Right cardiac atrium (tissue), 5 donors: Measurements from ENCODE around the gene ELMO1. TPM values are rescaled to one million over a fixed set of nuclear protein-coding genes. Genes with fewer than 3 reads are reported as not detected.
A peak's percentile ranks its signal among the peaks of the same experiment; 100 is the strongest.

ENCODE experiments used
- ATAC-seq, 2 donors: fragments of 200-7000 bp; cut with Tn5 transposase; one replicate each; pipeline versions ENCODE4 v1.8.0 to v1.9.1; 2020; ENCODE audit warnings: moderate library complexity in 2 of 2, mild to moderate bottlenecking in 1 of 2
- DNase-seq, 3 donors: peaks; one replicate each; pipeline ENCODE4 v3.0.0-alpha.2; 2020
- H3K27ac ChIP-seq: one replicate; pipeline ENCODE4 v1.5.1; 2013; ENCODE audit warnings: mild to moderate bottlenecking, low read length, control low read depth, moderate library complexity
- H3K27me3 ChIP-seq: one replicate; pipeline ENCODE4 v1.6.1; 2013; ENCODE audit not compliant: control insufficient read depth, insufficient read depth
- H3K4me1 ChIP-seq: one replicate; pipeline ENCODE4 v1.6.1; 2013; ENCODE audit warnings: low read length; ENCODE audit not compliant: control insufficient read depth, insufficient read depth
- H3K4me3 ChIP-seq: one replicate; pipeline ENCODE4 v1.5.1; 2013; ENCODE audit warnings: low read length, control low read depth
- H3K9me3 ChIP-seq: one replicate; pipeline ENCODE4 v1.6.1; 2013; ENCODE audit warnings: low read length; ENCODE audit not compliant: control insufficient read depth
- WGBS: extraction: QIAGEN DNeasy Blood & Tissue Kit; methylation state at CpG from one replicate; pipeline ENCODE4 v1.1.7; 2013; 5-methylcytosine and 5-hydroxymethylcytosine counted together
- intact Hi-C, 4 donors: fragments of 100-400 bp; cut with DNase I; formaldehyde crosslinking; loops; one replicate each; pipeline versions ENCODE4 v1.11.0 to v1.14.0; 2022 to 2023
- polyA plus RNA-seq: library from polyadenylated mRNA; stranded (reverse); fragments of 200-250 nt; gene quantifications from one replicate; pipeline ENCODE4 v1.2.3, GENCODE V29; 2013
- total RNA-seq, 4 donors: library from RNA; stranded (reverse); fragmentation: NEBNext Ultra II Directional; extraction: Animal tissue kit (Norgen Biotek cat#: 25700); gene quantifications; one replicate each; pipeline ENCODE4 v1.2.1, GENCODE V29; 2021
- donor health status: healthy with polysubstance abuse.
- donor health status: DM: no; HTN: yes; CAD: no.
- donor health status: DM: no; HTN: no; CAD: no.
- donor health status: DM: no; HTN: yes; CAD: no; lungs with severe emphysema.
- donor health status: DM: yes; HTN: yes; CAD: no.

The ELMO1 gene
- total and polyA plus RNA-seq, 5 donors: 11.8 to 20.8 (median 18.8) TPM

GRCh38 chr7:37069336-37069735, 379.3 kb downstream of the ELMO1 start:
- WGBS: 96% methylated on average over 2 of the region's 2 CpGs
- no peaks in the 10 kb centered on the region for H3K27me3 ChIP-seq
- H3K9me3 ChIP-seq: no peaks in the 10 kb centered on the region
- DNase-seq: no peak
- intact Hi-C loops: no loop called here
- no peak overlapping the region for H3K4me3 ChIP-seq
- no peak for ATAC-seq
- H3K27ac ChIP-seq: no peak overlapping the region
- no peaks in the 10 kb centered on the region for H3K4me1 ChIP-seq

- ATAC-seq: no peak
- intact Hi-C loops: no loop called here
These were observed 379.8 kb downstream of the ELMO1 start for GRCh38 chr7:37068902-37069301.

GRCh38 chr7:37068038-37068437, 380.6 kb downstream of the ELMO1 start:
- Histone ChIP-seq H3K27me3 (no peaks in the 10 kb centered on the region), H3K4me3 (no peak overlapping the region), H3K4me1 (no peaks in the 10 kb centered on the region), H3K27ac (no peak overlapping the region), H3K9me3 (no peaks in the 10 kb centered on the region)
- DNase-seq (no peak), ATAC-seq (no peak)
- WGBS: 82% methylated on average over 4 of the region's 4 CpGs
- intact Hi-C loops: no loop called here

More at GRCh38 chr7:37068902-37069301, 379.8 kb downstream of the ELMO1 start:
- no peak for DNase-seq
- no peak overlapping the region for H3K4me3 ChIP-seq
- 60% methylated on average over 1 of the region's 1 CpG for WGBS
- H3K27me3 ChIP-seq: no peaks in the 10 kb centered on the region
- no peak overlapping the region for H3K27ac ChIP-seq
- H3K4me1 ChIP-seq: no peaks in the 10 kb centered on the region
- H3K9me3 ChIP-seq: no peaks in the 10 kb centered on the region

GRCh38 chr7:37065779-37066271, 382.8 kb downstream of the ELMO1 start:
- Histone ChIP-seq H3K4me3 (no peak overlapping the region), H3K9me3 (no peaks in the 10 kb centered on the region), H3K27ac (no peak overlapping the region), H3K27me3 (no peaks in the 10 kb centered on the region), H3K4me1 (no peaks in the 10 kb centered on the region)
- intact Hi-C loops: no loop called here
- ATAC-seq: peak; percentile 36 to 61
- DNase-seq: peak in 1 of 3 donors; percentile 16
- 83% methylated on average over 5 of the region's 5 CpGs for WGBS

- ATAC-seq: no peak
- intact Hi-C loops: no loop called here
- WGBS: 68% methylated on average over 3 of the region's 3 CpGs
- H3K27ac ChIP-seq: no peak overlapping the region
- no peak for DNase-seq
- no peaks in the 10 kb centered on the region for H3K27me3 ChIP-seq
- no peak overlapping the region for H3K4me3 ChIP-seq
- no peaks in the 10 kb centered on the region for H3K9me3 ChIP-seq
- no peaks in the 10 kb centered on the region for H3K4me1 ChIP-seq
These were observed 386.2 kb downstream of the ELMO1 start for GRCh38 chr7:37062560-37062859.

- H3K4me3 ChIP-seq: no peak overlapping the region
- H3K27me3 ChIP-seq: no peaks in the 10 kb centered on the region
- no peak overlapping the region for H3K27ac ChIP-seq
- ATAC-seq (no peak), DNase-seq (no peak)
- no peaks in the 10 kb centered on the region for H3K9me3 ChIP-seq
- intact Hi-C loops: no loop called here
- no peaks in the 10 kb centered on the region for H3K4me1 ChIP-seq
- 75% methylated on average over 5 of the region's 5 CpGs for whole genome bisulfite sequencing
These were observed 386.7 kb downstream of the ELMO1 start for GRCh38 chr7:37061849-37062559.

GRCh38 chr7:37056234-37056912, 392.3 kb downstream of the ELMO1 start:
- H3K4me3 ChIP-seq: no peak overlapping the region
- peaks cover 2% of the 10 kb centered on the region for H3K4me1 ChIP-seq
- no peaks in the 10 kb centered on the region for H3K9me3 ChIP-seq
- DNase-seq (no peak), ATAC-seq (no peak)
- no peak overlapping the region for H3K27ac ChIP-seq
- intact Hi-C loops: no loop called here
- H3K27me3 ChIP-seq: no peaks in the 10 kb centered on the region
- 69% methylated on average over 4 of the region's 4 CpGs for WGBS

GRCh38 chr7:37054624-37055241, 393.9 kb downstream of the ELMO1 start:
- intact Hi-C loops: no loop called here
- no peaks in the 10 kb centered on the region for H3K9me3 ChIP-seq
- no peak for DNase-seq
- WGBS: 75% methylated on average over 2 of the region's 2 CpGs
- no peaks in the 10 kb centered on the region for H3K27me3 ChIP-seq
- no peak for ATAC-seq
- no peak overlapping the region for H3K4me3 ChIP-seq
- no peak overlapping the region for H3K27ac ChIP-seq
- peaks cover 2% of the 10 kb centered on the region for H3K4me1 ChIP-seq

GRCh38 chr7:37052705-37053104, 396.0 kb downstream of the ELMO1 start:
- H3K4me1 ChIP-seq: peaks cover 2% of the 10 kb centered on the region
- 31% methylated on average over 3 of the region's 3 CpGs for WGBS
- H3K27ac ChIP-seq: no peak overlapping the region
- no peak overlapping the region for H3K4me3 ChIP-seq
- intact Hi-C loops: no loop called here
- DNase-seq (peak; percentile 16 to 64 (median 51)), ATAC-seq (peak in 1 of 2 donors; percentile 43)
- H3K9me3 ChIP-seq: no peaks in the 10 kb centered on the region
- no peaks in the 10 kb centered on the region for H3K27me3 ChIP-seq

GRCh38 chr7:37050801-37051200, 397.9 kb downstream of the ELMO1 start:
- H3K27ac ChIP-seq: no peak overlapping the region
- H3K4me1 ChIP-seq: peaks cover 2% of the 10 kb centered on the region
- H3K27me3 ChIP-seq: no peaks in the 10 kb centered on the region
- ATAC-seq: no peak
- intact Hi-C loops: no loop called here
- H3K9me3 ChIP-seq: no peaks in the 10 kb centered on the region
- DNase-seq: no peak
- H3K4me3 ChIP-seq: no peak overlapping the region
- WGBS: 65% methylated on average over 1 of the region's 1 CpG

- no peaks in the 10 kb centered on the region for H3K9me3 ChIP-seq
- no peaks in the 10 kb centered on the region for H3K4me1 ChIP-seq
- no peak overlapping the region for H3K4me3 ChIP-seq
- H3K27me3 ChIP-seq: no peaks in the 10 kb centered on the region
- intact Hi-C loops: no loop called here
- ATAC-seq (no peak), DNase-seq (no peak)
- WGBS: 94% methylated on average over 3 of the region's 3 CpGs
- H3K27ac ChIP-seq: no peak overlapping the region
These were observed 400.0 kb downstream of the ELMO1 start for GRCh38 chr7:37048674-37049073.
